Measurements from ENCODE around the gene DLEU7.

- TF ChIP-seq POLR2A (IDR thresholded peaks at IDR 0.05) (no peak), CTCF (IDR thresholded peaks at IDR 0.05) (peak; percentile 37 to 85 (median 76))
Measured at GRCh38 chr13:50801087-50801931, 42.2 kb downstream of the DLEU7 start.
